Fibroblast of skin of left quadriceps (primary cell): Measurements from ENCODE around the gene SPTAN1.
"Not testable (repeated sequence)": the region's sequence is repeated elsewhere in the genome, so short reads cannot be mapped to it uniquely, and the experiment has no call there.

Experiments used
- DNase-seq, 2 experiments: peaks; one replicate each; pipeline ENCODE4 v3.0.0-alpha.2; 2013; ENCODE audit warnings: low read depth in 2 of 2

SPTAN1 gene

GRCh38 chr9:128657796-128658195 is 105.4 kb downstream of the SPTAN1 start:
- no peak for DNase-seq

- not testable (repeated sequence) for DNase-seq
These were observed 114.1 kb downstream of the SPTAN1 start for GRCh38 chr9:128666481-128666941.

- no peak for DNase-seq
These were observed 117.4 kb downstream of the SPTAN1 start for GRCh38 chr9:128669786-128670185.

- DNase-seq: no peak
These were observed 123.0 kb downstream of the SPTAN1 start for GRCh38 chr9:128675382-128675781.

GRCh38 chr9:128677794-128678193 is 125.4 kb downstream of the SPTAN1 start:
- DNase-seq: no peak
